SU-DHL-6 (cell line): ENCODE data around the gene SAMD4B.

Source experiments
- H2AFZ ChIP-seq: fragments of 200-600 bp; sonication (generic); 2 replicates; pipeline ENCODE4 v1.6.1; 2014; ENCODE audit warnings: low read depth, mild to moderate bottlenecking, moderate library complexity, mixed read lengths, antibody characterized with exemption, low read length; ENCODE audit not compliant: severe bottlenecking
- H3F3A ChIP-seq: fragments of 200-600 bp; shearing (Covaris generic); 2 replicates; pipeline ENCODE4 v1.6.0; 2016; ENCODE audit warnings: antibody characterized with exemption, mild to moderate bottlenecking; ENCODE audit not compliant: insufficient read depth
- H3K27ac ChIP-seq: fragments of 200-600 bp; sonication (generic); 2 replicates; pipeline ENCODE4 v1.5.1; 2016; ENCODE audit warnings: low read depth, mild to moderate bottlenecking, low read length, moderate library complexity, mixed read lengths
- H3K27me3 ChIP-seq: fragments of 200-600 bp; sonication (generic), shearing (Covaris generic); 2 replicates; pipeline ENCODE4 v1.6.0; 2014; ENCODE audit warnings: mild to moderate bottlenecking, low read length
- H3K36me3 ChIP-seq: fragments of 200-600 bp; sonication (generic); 2 replicates; pipeline ENCODE4 v1.6.1; 2014; ENCODE audit warnings: mild to moderate bottlenecking, low read length, mixed read lengths
- H3K4me2 ChIP-seq: fragments of 300-600, 200-600 bp; shearing (Covaris generic), sonication (generic); 2 replicates; pipeline ENCODE4 v1.6.0; 2014; ENCODE audit warnings: low read length, low read depth, mild to moderate bottlenecking; ENCODE audit not compliant: poor library complexity, severe bottlenecking
- H3K4me3 ChIP-seq: fragments of 200-600 bp; sonication (generic); 2 replicates; pipeline ENCODE4 v1.5.1; 2014; ENCODE audit warnings: antibody characterized with exemption, low read length, mild to moderate bottlenecking, mixed read lengths; ENCODE audit not compliant: insufficient read depth, poor library complexity, severe bottlenecking
- H3K79me2 ChIP-seq: fragments of 200-600 bp; sonication (generic); 2 replicates; pipeline ENCODE4 v1.6.1; 2014; ENCODE audit warnings: mild to moderate bottlenecking, low read length, moderate library complexity; ENCODE audit not compliant: insufficient read depth
- H3K9ac ChIP-seq: fragments of 200-600 bp; sonication (generic); 2 replicates; pipeline ENCODE4 v1.7.0; 2014; ENCODE audit warnings: mild to moderate bottlenecking, low read length
- H3K9me2 ChIP-seq: fragments of 200-600 bp; sonication (generic); replicated peaks from 2 replicates; pipeline ENCODE4 v1.6.1; 2014; ENCODE audit warnings: low read length; ENCODE audit not compliant: insufficient read depth
- H3K9me3 ChIP-seq: fragments of 200-600 bp; sonication (generic); 2 replicates; pipeline ENCODE4 v1.6.1; 2014; ENCODE audit warnings: low read length, mixed read lengths; ENCODE audit not compliant: insufficient read depth
- H4K20me1 ChIP-seq: fragments of 200-600 bp; sonication (generic); 2 replicates; pipeline ENCODE4 v1.6.1; 2014; ENCODE audit warnings: low read depth, mild to moderate bottlenecking, antibody characterized with exemption, low read length, moderate library complexity, mixed read lengths
- CTCF ChIP-seq: fragments of 200-600 bp; sonication (generic); IDR thresholded peaks from one replicate; pipeline ENCODE4 v1.5.1; 2017; ENCODE audit warnings: antibody characterized with exemption, mild to moderate bottlenecking, low read length, moderate library complexity; ENCODE audit not compliant: insufficient read depth, poor library complexity, severe bottlenecking
- EZH2phosphoT487 ChIP-seq: fragments of 200-600 bp; sonication (generic), shearing (Covaris generic); conservative IDR thresholded peaks from 2 replicates; pipeline ENCODE4 v1.6.1; 2018; ENCODE audit warnings: mild to moderate bottlenecking, antibody characterized with exemption, low read length, moderate library complexity, mixed read lengths

Gene SAMD4B

GRCh38 chr19:39403331-39404312 lies 61.4 kb downstream of the SAMD4B start:
- no peaks in the 10 kb centered on the region for H3K36me3 ChIP-seq
- peaks cover 14% of the 10 kb centered on the region for H3K79me2 ChIP-seq
- peaks cover 40% of the 10 kb centered on the region for H3F3A ChIP-seq
- no peak overlapping the region for H3K4me3 ChIP-seq
- H3K9me2 ChIP-seq: no peaks in the 10 kb centered on the region
- H3K4me2 ChIP-seq: no peak overlapping the region
- H3K27me3 ChIP-seq: no peaks in the 10 kb centered on the region
- H3K27ac ChIP-seq: peak overlapping the region; percentile 57
- H3K9ac ChIP-seq: no peak overlapping the region; the same call in 1 of the 2 replicates
- H4K20me1 ChIP-seq: no peaks in the 10 kb centered on the region
- no peak overlapping the region for H2AFZ ChIP-seq
- no peaks in the 10 kb centered on the region for H3K9me3 ChIP-seq
- TF ChIP-seq EZH2phosphoT487 (no peak), CTCF (no peak)

- H3K79me2 ChIP-seq: peaks cover 22% of the 10 kb centered on the region
- H3F3A ChIP-seq: peaks cover 47% of the 10 kb centered on the region
- no peak overlapping the region for H3K4me3 ChIP-seq
- no peaks in the 10 kb centered on the region for H4K20me1 ChIP-seq
- peak overlapping the region; percentile 97 for H3K4me2 ChIP-seq
- H3K36me3 ChIP-seq: no peaks in the 10 kb centered on the region
- no peak overlapping the region for H2AFZ ChIP-seq
- no peaks in the 10 kb centered on the region for H3K9me2 ChIP-seq
- H3K27me3 ChIP-seq: no peaks in the 10 kb centered on the region
- TF ChIP-seq EZH2phosphoT487 (no peak), CTCF (no peak)
- peak overlapping the region; percentile 98 for H3K27ac ChIP-seq
- H3K9ac ChIP-seq: peak overlapping the region; percentile 98
- H3K9me3 ChIP-seq: no peaks in the 10 kb centered on the region
These were observed 63.2 kb downstream of the SAMD4B start for GRCh38 chr19:39405261-39405957.

GRCh38 chr19:39405958-39406655 lies 63.9 kb downstream of the SAMD4B start:
- Histone ChIP-seq H3K27me3 (no peaks in the 10 kb centered on the region), H3K27ac (peak overlapping the region; percentile 98), H4K20me1 (no peaks in the 10 kb centered on the region), H3K9me3 (no peaks in the 10 kb centered on the region), H3K4me3 (peak overlapping the region; percentile 91), H2AFZ (peak overlapping the region; percentile 56), H3K36me3 (no peaks in the 10 kb centered on the region), H3F3A (peaks cover 53% of the 10 kb centered on the region), H3K79me2 (peaks cover 22% of the 10 kb centered on the region), H3K9me2 (no peaks in the 10 kb centered on the region), H3K4me2 (peak overlapping the region; percentile 97), H3K9ac (peak overlapping the region; percentile 98)
- TF ChIP-seq EZH2phosphoT487 (no peak), CTCF (no peak)
